Stimulated activated CD4-positive, alpha-beta T cell treated with anti-CD3 and anti-CD28 coated beads, Interleukin-12 subunit alpha, Interleukin-12 subunit beta, amount 100 ng/mL, for 48 hours (primary cell): ENCODE measurements around the gene CLEC4A.
"Not testable (repeated sequence)": the region's sequence is repeated elsewhere in the genome, so short reads cannot be mapped to it uniquely, and the experiment has no call there.

Experiments
- DNase-seq, 3 donors: peaks; one replicate each; pipeline ENCODE4 v3.0.0-alpha.2; 2020; ENCODE audit warnings: low read depth in 2 of 3, low spot score in 1 of 3

The CLEC4A gene

GRCh38 chr12:8133636-8134397 is 10.4 kb downstream of the CLEC4A start:
- not testable (repeated sequence) for DNase-seq

GRCh38 chr12:8134398-8134930 is 11.0 kb downstream of the CLEC4A start:
- not testable (repeated sequence) for DNase-seq

- not testable (repeated sequence) for DNase-seq
These were observed 18.2 kb downstream of the CLEC4A start for GRCh38 chr12:8141647-8142046.

DNA sequence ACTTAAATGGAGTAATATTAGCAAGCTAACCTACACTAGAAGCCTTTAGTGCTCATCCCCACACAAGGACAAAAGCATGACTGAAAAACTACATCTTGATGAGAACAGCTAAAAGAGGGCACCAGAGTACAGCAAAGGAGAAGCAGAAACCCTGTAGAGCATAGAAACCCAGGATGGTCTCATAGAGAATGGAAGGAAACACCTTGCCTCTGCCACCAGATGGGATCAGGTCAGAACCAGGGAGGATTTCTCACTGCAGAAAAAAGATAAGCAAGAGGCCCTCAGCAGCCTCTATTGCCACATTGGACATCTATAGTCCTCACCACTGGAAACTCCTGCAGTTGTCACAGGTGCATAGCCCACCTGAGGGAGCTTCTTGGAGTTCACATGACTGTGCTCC is 19.8 kb downstream of the CLEC4A start:
- no peak for DNase-seq

DNA sequence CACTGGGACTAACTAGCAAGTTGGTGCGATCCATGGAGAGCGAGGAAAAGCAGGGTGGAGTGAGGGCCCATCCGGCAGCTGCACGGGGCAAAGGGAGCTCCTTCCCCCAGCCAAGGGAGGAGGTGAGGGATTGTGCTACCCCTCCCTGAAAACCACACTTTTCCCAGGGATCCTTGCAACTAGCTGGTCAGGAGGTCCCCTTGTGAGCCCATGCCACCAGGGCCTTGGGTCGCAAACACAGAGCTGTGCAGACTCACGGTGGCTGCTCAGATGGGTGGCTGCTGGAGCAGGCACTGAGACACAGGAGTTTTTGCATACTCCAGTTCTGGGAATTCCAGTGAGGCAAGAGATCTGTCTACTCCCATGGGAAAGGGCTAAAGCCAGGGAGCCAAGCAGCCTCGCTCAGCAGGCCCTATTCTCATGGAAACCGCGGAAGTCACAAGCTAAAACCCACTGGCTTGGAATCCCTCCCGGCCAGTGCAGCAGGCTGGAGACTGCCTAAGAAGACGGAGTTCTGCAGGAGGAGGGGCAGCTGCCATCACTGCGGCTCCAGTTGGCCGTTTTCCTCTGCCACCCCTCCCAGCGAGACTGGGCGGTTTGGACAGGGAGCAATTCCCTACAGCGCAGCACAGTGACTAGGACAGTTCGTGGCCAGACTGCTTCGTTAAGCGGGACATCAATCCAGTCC is 22.5 kb downstream of the CLEC4A start:
- no peak for DNase-seq

- no peak for DNase-seq
These were observed 23.0 kb downstream of the CLEC4A start for GRCh38 chr12:8146442-8146771.

DNA sequence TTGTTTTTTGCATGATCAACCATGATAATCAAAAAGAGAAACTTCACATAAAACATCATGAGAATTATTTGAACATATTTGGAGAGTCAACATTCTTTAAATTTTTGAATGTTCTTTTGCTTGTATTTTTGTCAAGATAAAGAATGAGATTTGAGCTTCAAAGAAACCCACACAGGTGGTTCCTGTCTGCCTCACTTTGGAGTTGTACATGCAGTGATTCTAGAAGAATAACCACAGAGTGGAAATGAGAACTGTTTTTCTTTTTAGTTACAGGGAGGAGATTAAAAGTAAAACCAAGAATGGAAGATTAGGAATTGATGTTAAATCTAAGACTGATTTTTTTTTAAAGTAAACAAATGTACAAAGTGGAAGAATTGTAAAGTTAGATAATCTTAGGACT is 31.1 kb downstream of the CLEC4A start:
- no peak for DNase-seq

DNA sequence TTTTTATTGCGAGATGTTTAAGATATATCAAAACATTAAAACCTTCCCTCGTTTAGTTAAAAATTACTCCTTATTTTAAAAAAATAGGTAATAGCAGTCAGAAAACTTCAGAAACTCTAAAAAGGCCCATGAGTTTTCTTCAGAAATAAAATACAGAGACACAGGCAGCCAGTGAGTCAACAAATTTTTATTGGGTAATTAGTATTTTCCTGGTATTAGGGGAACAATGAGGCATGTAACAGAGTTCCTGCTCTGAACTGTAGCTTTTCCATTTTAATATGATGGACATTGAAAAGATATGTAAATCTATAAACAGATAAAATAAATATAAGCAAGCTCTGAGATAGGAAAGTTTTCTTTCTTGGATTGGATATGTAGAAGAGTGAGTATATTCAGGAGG is 33.0 kb downstream of the CLEC4A start:
- DNase-seq: no peak

GRCh38 chr12:8156845-8157244 is 33.4 kb downstream of the CLEC4A start, which contains the start of gene ZNF705A:
Gene ZNF705A (plus strand): TSS chr12:8157015. CDS start chr12:8172626, 15,611 bp downstream.
- DNase-seq: no peak

DNA sequence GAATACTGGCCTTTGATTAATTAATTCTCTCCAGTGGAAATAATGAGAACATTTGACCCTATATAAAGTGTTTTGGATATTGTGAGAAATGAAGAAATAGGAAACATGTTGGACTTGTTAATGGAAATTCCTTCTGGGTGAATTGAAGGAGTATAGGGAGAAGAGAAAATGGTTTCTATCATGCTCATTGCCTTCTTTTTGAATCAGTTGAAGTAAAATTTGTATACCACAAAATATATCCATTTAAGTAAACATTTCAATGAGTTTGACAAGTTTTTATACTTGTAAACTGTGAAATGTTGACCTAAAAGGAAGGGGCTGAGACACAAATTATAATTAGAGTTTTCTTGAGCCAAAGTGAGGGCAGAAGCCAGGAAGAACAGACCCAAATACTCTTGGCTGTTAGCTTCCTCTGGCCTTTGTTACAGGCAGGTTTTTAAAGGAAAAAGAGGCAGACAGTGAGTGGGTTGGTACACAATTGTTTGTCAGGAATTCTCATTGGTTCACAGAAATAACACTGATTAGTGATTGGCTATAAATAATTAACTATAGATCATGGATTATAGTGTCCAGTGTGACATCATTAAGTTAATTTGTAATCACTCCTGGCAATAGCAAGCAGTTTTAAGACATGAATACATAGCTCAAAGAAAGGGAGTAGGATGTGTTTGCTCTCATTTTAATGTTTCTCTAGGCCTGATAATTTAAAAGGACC is 34.2 kb downstream of the CLEC4A start:
- DNase-seq: no peak

GRCh38 chr12:8172911-8173310 is 49.5 kb downstream of the CLEC4A start:
- DNase-seq: not testable (repeated sequence)

GRCh38 chr12:8179989-8180585 is 56.7 kb downstream of the CLEC4A start:
- peak; percentile 43 to 71 (median 54) for DNase-seq

DNA sequence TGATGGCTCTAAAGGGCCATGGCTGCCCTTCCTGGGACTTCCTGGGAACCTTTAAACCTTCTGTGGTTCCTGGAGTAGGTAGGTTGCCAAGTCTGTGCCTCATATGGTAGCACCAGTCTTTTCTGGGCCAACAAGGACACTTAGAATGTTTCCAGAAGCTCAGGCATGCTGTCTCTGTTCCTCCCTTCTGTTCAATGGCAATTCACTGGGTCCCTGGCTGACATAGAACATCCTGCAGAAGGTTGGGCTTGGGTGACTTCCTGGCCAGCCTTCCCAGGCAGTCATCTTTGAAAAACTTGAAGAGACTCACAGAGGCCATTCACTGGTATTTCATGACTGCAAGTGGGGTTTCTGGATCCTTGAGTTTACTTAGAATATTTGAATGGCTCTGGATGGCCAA is 57.9 kb downstream of the CLEC4A start:
- not testable (repeated sequence) for DNase-seq

DNA sequence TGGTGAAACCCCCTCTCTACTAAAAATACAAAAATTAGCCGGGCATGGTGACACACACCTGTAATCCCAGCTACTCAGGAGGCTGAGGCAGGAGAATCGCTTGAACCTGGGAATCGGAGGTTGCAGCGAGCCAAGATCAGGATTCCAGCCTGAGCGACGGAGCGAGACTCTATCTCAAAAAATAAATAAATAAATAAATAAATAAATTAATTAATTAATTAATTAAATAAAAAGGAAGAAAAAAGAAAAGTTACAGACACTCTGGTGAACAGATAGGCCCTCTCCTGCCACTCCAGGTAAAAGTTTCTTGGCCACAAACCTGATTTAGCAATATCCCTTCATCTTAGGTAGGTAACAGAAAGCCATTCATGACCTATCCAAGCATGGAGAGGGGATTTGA is 59.5 kb downstream of the CLEC4A start:
- not testable (repeated sequence) for DNase-seq

- not testable (repeated sequence) for DNase-seq
These were observed 59.9 kb downstream of the CLEC4A start for GRCh38 chr12:8183346-8183745.

- DNase-seq: not testable (repeated sequence)
These were observed 60.8 kb downstream of the CLEC4A start for GRCh38 chr12:8184206-8184605.

GRCh38 chr12:8188088-8188487 is 64.7 kb downstream of the CLEC4A start:
- DNase-seq: not testable (repeated sequence)
